H1 (cell line): ENCODE results near the gene ELFN1. TPM values are rescaled to one million over a fixed set of nuclear protein-coding genes. Genes with fewer than 3 reads are reported as not detected.

Experiments used
- CTCF ChIA-PET: fragments of 300-600 bp; sonication (Branson Sonifier 250); formaldehyde crosslinking; loops from one replicate; lab custom pipeline; 2021; ENCODE audit not compliant: partially characterized antibody; lab: Charles Lee
- POLR2A ChIA-PET: fragments of 300-600 bp; sonication (Branson Sonifier 250); formaldehyde crosslinking; loops from one replicate; lab custom pipeline; 2021; ENCODE audit warnings: inconsistent platforms; ENCODE audit not compliant: partially characterized antibody; lab: Charles Lee
- DNase-seq, 2 experiments: peaks; one replicate each; pipeline versions ENCODE4 v3.0.0 to v3.0.0-alpha.2; 2010 to 2022; ENCODE audit warnings: low spot score in 2 of 2, low read depth in 1 of 2, mixed read lengths in 1 of 2
- FAIRE-seq: peaks from 2 replicates; lab custom pipeline; 2011; peaks lifted over from hg19 to GRCh38; lab: Jason Lieb, UNC
- H2AFZ ChIP-seq: 2 replicates; pipeline ENCODE4 v1.8.1; 2012; ENCODE audit warnings: low read length, inconsistent platforms
- H2AK5ac ChIP-seq: 2 replicates; pipeline ENCODE4 v1.6.1; 2013; ENCODE audit warnings: low read depth, low read length
- H2BK120ac ChIP-seq: replicated peaks from 2 replicates; pipeline ENCODE3; 2013; ENCODE audit warnings: low read depth, low read length, inconsistent platforms
- H2BK12ac ChIP-seq: 2 replicates; pipeline ENCODE4 v1.6.1; 2013; ENCODE audit warnings: low read depth, low read length
- H2BK15ac ChIP-seq: 2 replicates; pipeline ENCODE4 v1.6.1; 2013; ENCODE audit warnings: low read length
- H2BK20ac ChIP-seq: 2 replicates; pipeline ENCODE4 v1.6.1; 2013; ENCODE audit warnings: low read length
- H2BK5ac ChIP-seq: 2 replicates; pipeline ENCODE4 v1.6.1; 2013; ENCODE audit warnings: low read depth, low read length
- H3K14ac ChIP-seq: 2 replicates; pipeline ENCODE4 v1.6.1; 2013; ENCODE audit warnings: inconsistent platforms; ENCODE audit not compliant: insufficient read length
- H3K18ac ChIP-seq: 2 replicates; pipeline ENCODE4 v1.6.1; 2013; ENCODE audit warnings: low read length; ENCODE audit errors: extremely low read depth
- H3K23ac ChIP-seq: 2 replicates; pipeline ENCODE4 v1.6.1; 2013; ENCODE audit warnings: inconsistent platforms; ENCODE audit not compliant: insufficient read length
- H3K23me2 ChIP-seq: 2 replicates; pipeline ENCODE4 v1.6.1; 2013; ENCODE audit warnings: low read depth, low read length
- H3K27ac ChIP-seq: 2 replicates; pipeline ENCODE4 v1.6.1; 2011; ENCODE audit warnings: low read depth, low read length, inconsistent platforms
- H3K27me3 ChIP-seq, 4 experiments: replicated peaks in 1 of 4; 1 replicate in 1 of 4; 2 replicates in 3 of 4; pipeline versions ENCODE4 v1.6.1 to v1.8.1; 2011 to 2013; ENCODE audit warnings: low read length in 3 of 4, mild to moderate bottlenecking in 3 of 4, inconsistent platforms in 2 of 4, mixed read lengths in 2 of 4, moderate library complexity in 1 of 4; ENCODE audit not compliant: control insufficient read depth in 3 of 4, insufficient read depth in 3 of 4; ENCODE audit errors: extremely low read depth in 1 of 4
- H3K36me3 ChIP-seq, 4 experiments: 2 replicates each; pipeline versions ENCODE4 v1.6.1 to v1.8.1; 2011 to 2013; ENCODE audit warnings: mild to moderate bottlenecking in 4 of 4, low read length in 3 of 4, moderate library complexity in 2 of 4, control low read depth in 1 of 4, inconsistent platforms in 1 of 4; ENCODE audit not compliant: insufficient read depth in 4 of 4, control insufficient read depth in 2 of 4
- H3K4ac ChIP-seq: replicated peaks from 2 replicates; pipeline ENCODE3; 2013; ENCODE audit warnings: low read length, low read depth, mixed read lengths, inconsistent platforms; ENCODE audit not compliant: insufficient read length
- H3K4me1 ChIP-seq, 4 experiments: replicated peaks in 1 of 4; 1 replicate in 1 of 4; 2 replicates in 3 of 4; pipeline versions ENCODE4 v1.6.1 to v1.8.1; 2011 to 2013; ENCODE audit warnings: low read length in 3 of 4, inconsistent platforms in 2 of 4, mixed read lengths in 1 of 4; ENCODE audit not compliant: insufficient read depth in 4 of 4, control insufficient read depth in 3 of 4
- H3K4me2 ChIP-seq, 2 experiments: 2 replicates each; pipeline versions ENCODE4 v1.6.1 to v1.8.1; 2011 to 2013; ENCODE audit warnings: low read depth in 2 of 2, low read length in 2 of 2, control low read depth in 1 of 2, inconsistent platforms in 1 of 2, mild to moderate bottlenecking in 1 of 2; ENCODE audit not compliant: insufficient read depth in 1 of 2
- H3K4me3 ChIP-seq, 4 experiments: fragments of 200-600, 300-600 bp in 1 of 4; sonication (generic), shearing (Covaris generic), sonication (Bioruptor Twin) in 1 of 4; 2 replicates each; pipeline versions ENCODE4 v1.5.1 to v1.8.1; 2011 to 2016; ENCODE audit warnings: low read length in 4 of 4, low read depth in 3 of 4, control low read depth in 2 of 4, inconsistent platforms in 2 of 4, mild to moderate bottlenecking in 2 of 4, mixed read lengths in 1 of 4, moderate library complexity in 1 of 4; ENCODE audit not compliant: insufficient read depth in 2 of 4; ENCODE audit errors: extremely low read depth in 1 of 4
- H3K56ac ChIP-seq: replicated peaks from 2 replicates; pipeline ENCODE3; 2013; ENCODE audit warnings: low read depth, mild to moderate bottlenecking, mixed read lengths, low read length, inconsistent platforms; ENCODE audit not compliant: insufficient read length
- H3K79me1 ChIP-seq: 2 replicates; pipeline ENCODE4 v1.6.1; 2013; ENCODE audit warnings: low read depth, low read length, control low read depth
- H3K79me2 ChIP-seq, 2 experiments: 2 replicates each; pipeline versions ENCODE4 v1.6.1 to v1.8.1; 2012 to 2013; ENCODE audit warnings: low read length in 2 of 2, mild to moderate bottlenecking in 2 of 2, inconsistent platforms in 1 of 2; ENCODE audit not compliant: insufficient read depth in 2 of 2, control insufficient read depth in 1 of 2
- H3K9ac ChIP-seq, 4 experiments: replicated peaks in 1 of 4; 1 replicate in 1 of 4; 2 replicates in 3 of 4; pipeline versions ENCODE4 v1.6.1 to v1.8.1; 2011 to 2013; ENCODE audit warnings: low read depth in 3 of 4, low read length in 3 of 4, control low read depth in 2 of 4, mild to moderate bottlenecking in 2 of 4, moderate library complexity in 2 of 4, inconsistent platforms in 1 of 4; ENCODE audit errors: extremely low read depth in 1 of 4
- H3K9me3 ChIP-seq, 2 experiments: 2 replicates each; pipeline versions ENCODE4 v1.6.1 to v1.8.1; 2012 to 2013; ENCODE audit warnings: mild to moderate bottlenecking in 2 of 2, moderate library complexity in 2 of 2, control low read depth in 1 of 2, inconsistent platforms in 1 of 2, low read depth in 1 of 2, low read length in 1 of 2, mixed read lengths in 1 of 2; ENCODE audit not compliant: insufficient read depth in 2 of 2
- H4K20me1 ChIP-seq, 2 experiments: replicated peaks in 1 of 2; 2 replicates each; pipeline versions ENCODE3 to v1.8.1; 2011 to 2013; ENCODE audit warnings: inconsistent platforms in 2 of 2, low read length in 2 of 2, mild to moderate bottlenecking in 1 of 2; ENCODE audit not compliant: insufficient read depth in 2 of 2, control insufficient read depth in 1 of 2
- H4K5ac ChIP-seq: 2 replicates; pipeline ENCODE4 v1.6.1; 2013; ENCODE audit warnings: low read length, low read depth, mixed read lengths, inconsistent platforms; ENCODE audit not compliant: insufficient read length
- H4K8ac ChIP-seq: 2 replicates; pipeline ENCODE4 v1.8.0; 2013; ENCODE audit warnings: mild to moderate bottlenecking, moderate library complexity, low read length, inconsistent platforms; ENCODE audit not compliant: insufficient read depth; ENCODE audit errors: extremely low read depth
- H4K91ac ChIP-seq: replicated peaks from 2 replicates; pipeline ENCODE3; 2013; ENCODE audit warnings: low read length, mixed read lengths, inconsistent platforms; ENCODE audit not compliant: insufficient read length
- BRCA1 ChIP-seq: IDR thresholded peaks from 2 replicates; pipeline ENCODE4 v1.6.1; 2012; ENCODE audit warnings: low read depth, low read length, improper control_type of control experiment
- JUN ChIP-seq: IDR thresholded peaks from 2 replicates; pipeline ENCODE4 v1.6.1; 2011; ENCODE audit warnings: low read depth, mild to moderate bottlenecking, improper control_type of control experiment, low read length
- WGBS, 2 experiments: shearing (Covaris generic) in 1 of 2; methylation state at CpG; one replicate each; pipeline versions ENCODE4 v1.1.6 to v1.1.7; 2013 to 2015; ENCODE audit warnings: low lambda C conversion rate in 2 of 2, mixed read lengths in 2 of 2, inconsistent platforms in 1 of 2, low coverage in 1 of 2, missing lambda C conversion rate in 1 of 2; ENCODE audit not compliant: insufficient replicate concordance in 2 of 2, insufficient coverage in 1 of 2, insufficient read length in 1 of 2; ENCODE audit errors: extremely low coverage in 1 of 2, missing lambda C conversion rate in 1 of 2; 5-methylcytosine and 5-hydroxymethylcytosine counted together
- polyA plus RNA-seq, 7 experiments: library from polyadenylated mRNA; depleted of rRNA in 3 of 7; stranded (reverse) in 5 of 7; unstranded in 2 of 7; fragments of >200 nt in 5 of 7; fragments of 200-250 nt in 2 of 7; gene quantifications; 1 replicate in 5 of 7; 2 replicates in 1 of 7; 4 replicates in 1 of 7; pipeline versions ENCODE4 v1.2.1 to v1.2.3, GENCODE V29; 2011 to 2013; ENCODE audit warnings: missing spikeins in 2 of 7, mixed read lengths in 2 of 7
- total RNA-seq: library from RNA; stranded (reverse); fragmentation: NEBNext Ultra II Directional; extraction: Animal tissue kit (Norgen Biotek cat#: 25700); gene quantifications from 2 replicates; pipeline ENCODE4 v1.2.1, GENCODE V29; 2021

Gene ELFN1
- total and polyA plus RNA-seq, 2 of the 8 experiments (the other 6 are each of a cell fraction or from before 2014, with no cell fraction given), result 2.0 to 4.5 TPM

- H4K8ac ChIP-seq, result no peak overlapping the region
- H3K36me3 ChIP-seq, result no peaks in the 10 kb centered on the region
- CTCF ChIA-PET, result interaction anchor here (1.6 kb wide), 1 partner anchor 14 kb away, joined by 3 read pairs; no protein-coding TSS in a partner anchor
- H3K79me2 ChIP-seq, result no peaks in the 10 kb centered on the region
- no peak overlapping the region for H2BK5ac ChIP-seq
- no peaks in the 10 kb centered on the region for H3K27me3 ChIP-seq
- no peak for TF ChIP-seq JUN
- no peak for TF ChIP-seq BRCA1
- H3K23ac ChIP-seq, result no peak overlapping the region
- peaks cover 0 to 3% of the 10 kb centered on the region in 2 experiments; a peak in 1 of 4 replicates for H3K9me3 ChIP-seq
- H3K27ac ChIP-seq, result no peak overlapping the region
- no peaks in the 10 kb centered on the region for H3K79me1 ChIP-seq
- DNase-seq (no peak), FAIRE-seq (no peak)
- H2AFZ ChIP-seq, result no peak overlapping the region
- H3K56ac ChIP-seq, result no peak overlapping the region
- WGBS, 2 experiments, result 88% methylated on average over 4 of the region's 4 CpGs; no CpG with 5 or more reads in 1 of the 2 experiments
- H4K20me1 ChIP-seq, result no peaks in the 10 kb centered on the region
- H2BK15ac ChIP-seq, result no peak overlapping the region
- no peak overlapping the region for H3K18ac ChIP-seq
- H2AK5ac ChIP-seq, result no peak overlapping the region
- POLR2A ChIA-PET, result no interaction called here
- H4K5ac ChIP-seq, result no peak overlapping the region
- H3K23me2 ChIP-seq, result no peaks in the 10 kb centered on the region
- H3K9ac ChIP-seq, result no peak overlapping the region
- H3K14ac ChIP-seq, result no peak overlapping the region
- no peak overlapping the region for H3K4me2 ChIP-seq
- no peaks in the 10 kb centered on the region for H3K4me1 ChIP-seq
- H2BK20ac ChIP-seq, result no peak overlapping the region
- no peak overlapping the region for H3K4ac ChIP-seq
- no peak overlapping the region for H2BK120ac ChIP-seq
- no peak overlapping the region for H2BK12ac ChIP-seq
- no peak overlapping the region for H4K91ac ChIP-seq
- H3K4me3 ChIP-seq, result no peak overlapping the region
These were observed 105.3 kb downstream of the ELFN1 start for GRCh38 chr7:1775389-1775788.
